GM18951 (cell line): ENCODE results near the gene TMEM119.

ENCODE experiments used
- POLR2A ChIP-seq: IDR thresholded peaks from 4 replicates; pipeline ENCODE4 v1.6.1; 2011; ENCODE audit warnings: mild to moderate bottlenecking; ENCODE audit not compliant: insufficient read length, insufficient read depth; ENCODE audit errors: extremely low read depth
- in situ Hi-C: fragments of 300-500 bp; cut with MboI; formaldehyde crosslinking; loops from one replicate; pipeline ENCODE4 v1.12.0; 2022; ENCODE audit warnings: low sequenced_read_pairs, mixed read lengths, inconsistent platforms; ENCODE audit not compliant: unreplicated experiment

The TMEM119 gene

DNA sequence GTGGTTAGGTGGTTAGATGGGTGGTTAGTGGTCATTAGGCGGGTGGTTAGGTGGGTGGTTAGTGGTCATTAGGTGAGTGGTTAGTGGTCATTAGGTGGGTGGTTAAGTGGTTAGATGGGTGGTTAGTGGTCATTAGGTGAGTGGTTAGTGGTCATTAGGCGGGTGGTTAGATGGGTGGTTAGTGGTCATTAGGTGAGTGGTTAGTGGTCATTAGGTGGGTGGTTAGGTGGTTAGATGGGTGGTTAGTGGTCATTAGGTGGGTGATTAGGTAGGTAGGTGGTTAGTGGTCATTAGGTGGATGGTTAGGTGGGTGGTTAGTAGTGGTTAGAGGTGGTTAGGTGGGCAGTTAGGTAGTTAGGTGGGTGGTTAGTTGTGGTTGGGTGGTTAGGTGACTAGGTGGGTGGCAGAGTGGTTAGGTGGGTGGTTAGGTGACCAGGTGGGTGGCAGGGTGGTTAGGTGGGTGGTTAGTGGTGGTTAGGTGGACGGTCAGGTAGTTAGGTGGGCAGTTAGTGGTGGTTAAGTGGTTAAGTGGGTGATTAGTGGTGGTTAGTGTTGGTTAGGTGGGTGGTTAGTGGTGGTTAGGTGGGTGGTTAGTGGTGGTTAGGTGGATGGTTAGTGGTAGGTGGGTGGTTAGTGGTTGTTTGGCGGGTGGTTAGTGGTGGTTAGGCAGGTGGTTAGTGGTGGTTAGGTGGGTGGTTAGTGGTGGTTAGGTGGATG lies 8.0 kb upstream of the TMEM119 start:
- in situ Hi-C loops: no loop called here
- no peak for TF ChIP-seq POLR2A

DNA sequence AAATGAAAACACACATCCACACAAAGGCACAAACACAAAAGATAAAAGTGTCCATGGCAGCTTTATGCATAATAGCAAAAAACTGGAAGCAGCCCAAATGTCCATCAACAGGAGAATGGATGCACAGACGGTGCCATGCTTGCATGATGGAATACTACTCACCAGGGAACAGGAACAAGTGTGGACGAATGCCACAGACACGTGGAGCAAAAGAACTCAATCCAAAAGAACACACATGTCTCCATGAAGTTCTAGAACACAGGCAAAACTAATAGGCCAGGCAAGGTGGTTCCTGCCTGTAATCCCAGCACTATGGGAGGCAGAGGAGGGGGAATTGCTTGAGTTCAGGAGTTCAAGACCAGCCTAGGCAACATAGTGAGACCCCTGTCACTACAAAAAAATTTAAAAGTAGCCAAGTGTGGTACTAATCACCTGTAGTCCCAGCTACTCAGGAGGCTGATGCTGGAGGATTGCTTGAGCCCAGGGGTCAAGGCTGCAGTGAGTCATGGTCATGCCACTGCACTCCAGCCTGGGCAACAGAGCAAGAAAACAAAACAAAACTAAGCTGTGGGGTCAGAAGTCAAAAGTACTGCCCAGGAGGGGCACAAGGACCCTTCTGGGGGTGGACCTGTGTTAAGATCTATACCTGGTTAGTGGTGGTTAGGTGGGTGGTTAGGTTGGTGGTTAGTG lies 7.3 kb upstream of the TMEM119 start:
- no peak for TF ChIP-seq POLR2A
- in situ Hi-C loops: no loop called here

DNA sequence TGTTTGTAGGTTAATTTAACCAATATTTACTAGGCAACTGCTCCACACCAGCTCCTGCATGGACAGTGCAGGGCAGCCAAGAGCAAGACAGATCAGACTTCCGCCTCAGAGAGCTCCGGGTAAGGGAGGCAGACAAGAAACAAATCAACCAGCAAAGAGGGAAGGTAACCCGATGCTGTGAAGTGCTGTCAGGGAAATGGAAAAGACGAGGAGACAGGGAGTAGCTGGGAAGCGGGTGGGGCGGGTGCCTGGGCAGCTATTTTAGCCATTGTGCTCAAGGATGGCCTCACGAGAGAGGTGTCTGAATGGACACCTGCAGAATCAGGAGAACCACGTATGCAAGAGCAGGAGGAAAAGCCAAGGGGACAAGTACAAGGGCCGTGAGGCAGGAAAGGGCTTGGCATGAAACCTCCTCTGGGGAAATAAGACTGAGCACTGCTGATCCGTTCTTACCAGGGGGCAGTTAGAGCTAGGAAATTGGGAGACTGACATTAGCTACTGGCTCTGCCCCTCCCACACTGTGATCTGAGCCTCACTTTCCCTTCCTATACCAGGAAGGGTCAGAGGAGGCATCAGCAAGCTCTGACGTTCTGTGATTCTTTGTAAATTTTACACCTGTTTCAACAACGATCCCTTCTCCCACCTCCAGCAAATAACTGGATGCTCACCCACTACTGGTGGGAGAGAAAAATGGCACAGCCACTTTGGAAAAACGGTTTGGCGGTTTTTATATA lies 6.5 kb upstream of the TMEM119 start:
- no peak for TF ChIP-seq POLR2A
- in situ Hi-C loops: no loop called here

DNA sequence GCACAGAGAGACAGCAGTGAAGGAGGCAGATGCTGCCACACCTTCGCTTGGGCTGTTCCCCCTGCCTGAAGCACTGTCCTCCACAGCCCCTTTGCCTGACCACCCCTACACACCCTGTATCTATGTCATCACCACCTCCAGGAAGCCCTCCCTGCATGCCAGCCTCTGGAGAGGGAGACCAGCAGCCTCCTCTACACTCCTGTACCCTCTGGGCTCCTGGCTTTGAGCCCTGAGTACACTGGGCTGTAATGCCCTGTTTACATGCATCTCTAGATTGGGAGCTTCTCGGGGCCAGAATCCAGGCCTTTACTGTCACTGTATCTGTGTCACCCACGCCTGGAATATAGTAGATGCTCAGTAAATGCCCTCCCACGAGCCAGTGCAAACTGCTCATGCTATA lies 5.9 kb upstream of the TMEM119 start:
- in situ Hi-C loops: no loop called here
- TF ChIP-seq POLR2A: no peak

DNA sequence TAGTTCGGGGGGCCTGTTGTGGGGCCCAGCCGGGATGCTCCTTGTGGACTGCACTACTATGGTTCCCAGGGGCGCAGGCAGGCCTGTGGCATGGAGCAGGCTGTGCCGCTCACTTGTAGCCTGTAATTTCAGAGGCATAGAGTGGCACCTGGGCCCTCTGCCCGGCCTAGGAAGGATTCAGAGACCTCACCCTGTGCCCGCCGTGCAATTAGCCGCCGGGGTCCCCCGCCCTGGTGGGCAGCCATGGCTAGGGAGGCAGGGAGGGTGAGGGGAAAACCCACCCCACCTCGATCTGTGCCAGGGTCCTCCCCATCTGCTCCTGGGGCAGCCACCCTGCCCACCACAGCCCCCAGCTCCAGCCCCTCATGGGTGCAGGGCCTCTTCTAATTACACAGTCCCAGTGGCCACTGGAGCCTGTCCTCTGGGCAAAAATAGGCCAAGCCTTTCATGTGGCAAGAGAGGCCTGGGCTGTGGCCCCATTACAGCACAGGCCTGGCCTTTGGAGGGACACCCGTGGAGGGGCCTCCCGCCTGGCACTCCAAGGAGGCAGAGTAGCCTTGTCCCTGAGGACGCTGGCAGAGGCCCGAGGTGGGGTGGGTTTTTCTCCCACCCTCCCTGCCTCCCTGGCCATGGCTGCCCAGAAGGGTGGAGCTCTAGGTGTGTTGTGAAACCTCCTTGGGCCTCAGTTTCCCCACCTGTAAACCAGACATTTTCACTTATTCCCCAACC lies 5.3 kb upstream of the TMEM119 start:
- in situ Hi-C loops: no loop called here
- TF ChIP-seq POLR2A: no peak

DNA sequence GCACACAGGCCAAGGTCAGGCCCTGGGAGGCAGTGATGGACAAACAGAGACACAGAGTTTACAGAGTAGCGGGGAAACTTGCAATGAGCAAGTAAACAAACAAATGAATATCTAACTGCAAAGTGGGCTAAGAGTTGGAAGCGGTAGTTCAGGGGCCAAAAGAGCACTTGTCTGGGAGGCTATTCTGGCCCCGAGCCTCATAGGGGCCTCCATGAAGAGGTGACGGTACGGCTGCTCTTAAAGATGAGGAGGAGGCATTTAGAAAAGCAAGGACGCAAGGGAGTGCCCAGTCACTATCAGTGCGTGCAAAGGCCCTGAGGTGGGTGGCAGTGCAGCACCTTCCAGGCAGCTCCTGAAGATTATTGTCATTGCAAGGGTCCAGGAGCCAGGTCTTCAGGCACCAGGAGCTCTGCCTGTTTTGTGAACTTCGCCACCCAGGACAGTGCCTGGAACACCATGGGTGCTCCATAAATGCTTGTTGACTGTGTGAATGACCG lies 4.4 kb upstream of the TMEM119 start:
- TF ChIP-seq POLR2A: no peak
- in situ Hi-C loops: no loop called here

DNA sequence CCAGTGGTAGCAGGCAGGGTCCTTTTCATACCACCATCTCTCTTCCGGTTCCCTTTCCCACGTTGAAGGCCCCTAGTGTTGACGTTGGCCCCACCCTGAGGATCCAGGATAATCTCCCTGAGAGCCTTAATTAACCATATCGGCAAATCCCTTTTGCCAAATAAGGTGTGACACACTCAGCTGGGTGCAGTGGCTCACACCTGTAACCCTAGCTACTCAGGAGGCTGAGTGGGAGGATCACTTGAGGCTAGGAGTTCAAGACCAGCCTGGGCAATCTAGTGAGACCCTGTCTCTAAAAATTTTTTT lies 2.8 kb upstream of the TMEM119 start:
- in situ Hi-C loops: no loop called here
- TF ChIP-seq POLR2A: no peak

DNA sequence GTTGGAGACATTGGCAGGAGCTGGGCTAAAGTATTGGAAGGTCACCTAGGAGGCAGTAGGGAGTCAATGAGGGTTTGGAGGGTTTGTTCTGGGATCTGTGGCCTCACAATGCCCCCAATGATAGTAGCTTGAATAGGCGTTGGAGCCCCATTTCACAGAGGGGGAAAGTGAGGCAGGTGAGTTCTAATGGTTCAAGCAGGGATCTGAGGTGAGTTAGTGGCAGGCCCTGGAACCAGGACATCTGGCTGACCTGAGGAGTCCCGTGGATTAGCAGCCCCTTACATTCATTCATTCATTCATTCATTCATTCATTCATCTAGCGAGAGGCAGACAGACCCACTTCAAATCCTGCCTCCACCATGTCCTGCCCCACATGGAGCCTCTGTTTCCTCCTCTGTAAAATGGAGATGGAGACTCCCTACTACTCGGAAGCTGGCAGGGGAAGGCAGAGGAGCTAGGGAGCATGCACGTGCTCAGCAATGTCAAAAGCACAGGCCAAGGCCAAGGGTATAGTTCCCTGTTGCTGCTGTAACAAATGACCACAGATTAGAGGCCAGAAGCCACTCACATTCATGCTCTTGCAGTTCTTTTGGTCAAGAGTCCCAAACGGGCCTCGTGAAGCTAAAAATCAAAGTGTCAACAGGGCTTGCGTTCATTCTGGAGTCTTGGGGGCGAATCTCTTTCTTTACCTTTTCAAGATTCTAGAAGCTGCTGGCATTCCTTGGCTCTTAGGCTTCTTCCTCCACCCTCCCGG lies 2.2 kb upstream of the TMEM119 start:
- no peak for TF ChIP-seq POLR2A
- in situ Hi-C loops: no loop called here

DNA sequence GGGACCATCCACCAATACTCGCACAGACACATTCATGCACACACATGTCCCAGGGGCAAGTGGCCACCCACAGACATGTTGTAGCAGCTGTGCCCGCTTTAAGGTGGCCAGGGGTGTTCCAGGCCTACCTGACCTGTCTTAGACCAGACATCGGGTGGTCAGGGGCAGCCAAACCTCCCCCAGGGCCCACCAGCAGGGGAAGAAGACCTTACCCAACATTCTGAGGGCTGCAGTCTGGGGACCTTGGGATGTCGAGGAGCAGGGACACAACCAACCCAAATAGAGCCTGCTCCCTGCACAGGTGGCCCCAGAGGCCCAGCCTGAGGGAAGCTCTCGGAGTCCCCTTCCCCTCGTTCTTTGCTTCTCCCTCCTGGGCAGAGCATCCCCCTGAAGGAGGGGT lies 1.7 kb upstream of the TMEM119 start:
- in situ Hi-C loops: no loop called here
- no peak for TF ChIP-seq POLR2A

DNA sequence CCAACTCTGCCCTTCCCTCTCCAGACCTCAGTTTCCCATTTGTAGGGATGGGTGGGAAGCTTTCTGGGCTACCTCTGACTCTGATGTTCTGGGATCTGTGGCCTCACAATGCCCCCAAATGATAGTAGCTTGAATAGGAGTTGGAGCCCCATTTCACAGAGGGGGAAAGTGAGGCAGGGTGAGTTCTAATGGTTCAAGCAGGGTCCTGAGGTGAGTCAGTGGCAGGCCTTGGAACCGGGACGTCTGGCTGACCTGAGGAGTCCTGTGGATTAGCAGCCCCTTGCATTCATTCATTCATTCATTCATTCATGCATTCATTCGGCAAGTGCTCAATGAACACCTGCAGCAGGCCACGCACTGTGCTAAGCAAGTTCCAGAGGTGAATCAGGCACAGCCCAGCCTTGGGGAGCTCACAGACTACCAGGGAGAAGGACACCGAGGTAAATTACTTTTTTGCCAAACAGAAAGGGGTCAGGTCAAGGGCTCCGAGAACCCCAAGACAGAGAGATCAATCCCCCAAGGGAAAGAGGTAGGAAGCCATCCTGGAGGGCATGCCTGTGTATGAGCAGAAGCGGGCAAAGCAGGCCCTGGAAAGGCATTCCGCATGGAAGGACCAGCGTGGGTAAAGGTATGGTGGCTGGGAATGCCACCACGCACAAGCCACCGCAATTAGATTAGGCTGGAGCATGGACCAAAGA lies 818 bp upstream of the TMEM119 start:
- in situ Hi-C loops: no loop called here
- no peak for TF ChIP-seq POLR2A

DNA sequence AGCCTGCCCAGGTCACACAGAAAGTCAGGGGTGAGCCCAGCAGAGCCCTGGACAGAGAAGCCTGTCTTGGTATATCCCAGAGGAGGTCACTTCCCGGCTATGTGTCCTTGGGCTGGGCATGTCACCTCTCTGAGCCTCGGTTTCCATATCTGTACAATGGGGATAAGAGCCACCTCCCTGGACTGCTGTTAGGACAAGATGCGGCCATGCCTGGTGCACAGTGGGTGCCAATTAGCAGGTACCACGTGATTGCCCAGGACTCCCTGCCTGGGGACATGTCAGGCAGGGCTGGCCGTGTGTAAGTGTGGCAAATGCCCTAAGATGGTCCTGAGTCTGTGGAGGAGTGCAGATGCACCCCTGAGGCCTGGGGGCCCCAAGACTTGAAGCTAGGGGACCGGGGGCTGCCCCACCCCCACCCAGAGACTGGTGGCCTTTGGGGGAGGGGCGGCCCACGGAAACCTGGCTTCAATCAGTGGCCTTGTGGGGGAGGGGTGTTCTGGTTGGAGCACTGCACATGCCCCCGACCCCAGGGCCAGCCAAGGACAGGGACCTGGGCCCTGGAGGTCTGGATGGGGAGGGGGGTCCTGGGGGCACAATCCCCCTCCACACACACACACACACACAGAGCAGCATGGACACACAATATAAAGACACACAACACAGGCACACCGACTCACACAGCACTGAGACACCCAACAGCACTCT lies 878 bp downstream of the TMEM119 start:
- no peak for TF ChIP-seq POLR2A
- in situ Hi-C loops: no loop called here

DNA sequence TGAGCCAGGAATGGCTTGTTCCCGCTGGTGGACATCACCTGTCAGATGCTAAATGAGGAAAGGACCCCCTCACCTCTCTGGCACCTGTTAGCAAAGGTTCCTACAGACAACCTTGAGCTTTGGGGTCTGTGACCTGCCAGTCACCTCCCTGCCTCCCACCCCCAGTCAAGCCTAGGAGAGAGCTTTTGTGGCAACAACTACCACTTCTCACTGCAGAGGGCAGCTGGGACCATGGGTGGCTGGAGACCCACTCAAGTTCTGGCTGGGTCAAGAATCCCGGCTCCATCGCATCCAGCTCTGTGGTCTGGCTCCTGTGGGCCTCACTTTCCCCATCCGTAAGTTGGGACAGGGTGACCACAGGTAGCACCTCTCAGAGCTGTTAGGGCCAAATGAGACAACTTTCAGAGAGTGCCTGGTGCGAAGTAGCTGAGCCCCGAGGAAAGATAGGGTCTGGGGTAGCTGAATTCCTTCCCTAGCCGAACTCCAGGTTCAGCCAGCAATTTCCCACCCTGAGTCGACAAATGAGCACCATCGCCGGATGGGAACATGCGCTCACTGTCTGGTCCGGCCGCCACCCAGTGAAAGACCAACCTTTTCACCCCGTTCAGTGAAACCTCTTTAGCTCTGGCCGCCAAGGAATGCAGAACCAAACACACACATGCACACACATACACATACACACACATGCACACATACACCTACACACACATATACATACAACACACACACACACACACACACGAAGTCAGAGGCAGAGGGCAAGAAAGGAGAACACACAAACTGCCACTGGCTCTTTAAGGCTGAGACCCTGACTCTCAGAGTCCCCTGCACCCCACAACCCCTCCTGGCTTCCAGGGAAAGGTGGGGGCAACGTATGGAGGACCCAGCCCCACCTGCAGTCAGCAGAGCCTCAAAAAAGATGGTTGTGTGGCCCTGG lies 1.9 kb downstream of the TMEM119 start:
- TF ChIP-seq POLR2A: no peak
- in situ Hi-C loops: no loop called here
